ENCODE measurements around the gene ELFN2.

GRCh38 chr22:37430941-37431340 is 3.7 kb upstream of the ELFN2 start:
- TF ChIP-seq CTCF (IDR thresholded peaks at IDR 0.05) (no peak), CBX2 (IDR thresholded peaks at IDR 0.05; ENCODE audit: borderline replicate concordance, low read depth) (no peak), EP300 (IDR thresholded peaks at IDR 0.05) (no peak), USF2 (IDR thresholded peaks at IDR 0.05) (no peak)

All from A549 (cell line).